HUDEP-2 (cell line): ENCODE results near the gene SP5.
A peak's percentile ranks its signal among the peaks of the same experiment; 100 is the strongest.
"Not testable (repeated sequence)": the region's sequence is repeated elsewhere in the genome, so short reads cannot be mapped to it uniquely, and the experiment has no call there.

Experiments used
- DNase-seq, 76 experiments: peaks; one replicate each; lab custom pipeline; 2025; ENCODE audit not compliant: unreplicated experiment in 76 of 76; lab: John Stamatoyannopoulos, UW

SP5 gene

DNA sequence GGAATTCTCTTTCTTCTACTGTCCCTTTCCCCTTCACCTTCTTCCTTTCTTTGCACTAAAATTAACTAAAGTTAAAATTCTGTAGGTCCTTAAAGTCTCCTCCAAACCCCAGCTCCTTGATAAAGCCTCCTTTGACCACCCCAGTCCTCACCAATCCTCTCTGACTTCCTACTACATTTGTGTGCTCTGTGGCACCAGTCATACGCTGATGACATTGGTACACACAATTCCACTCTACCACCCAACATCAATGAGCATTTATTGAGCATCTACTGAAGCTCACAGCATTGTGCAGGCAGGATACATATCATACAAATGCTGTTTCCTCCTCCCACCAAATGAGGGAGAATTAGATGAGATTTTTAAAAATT is 4.5 kb upstream of the SP5 start:
- no peak for DNase-seq

DNA sequence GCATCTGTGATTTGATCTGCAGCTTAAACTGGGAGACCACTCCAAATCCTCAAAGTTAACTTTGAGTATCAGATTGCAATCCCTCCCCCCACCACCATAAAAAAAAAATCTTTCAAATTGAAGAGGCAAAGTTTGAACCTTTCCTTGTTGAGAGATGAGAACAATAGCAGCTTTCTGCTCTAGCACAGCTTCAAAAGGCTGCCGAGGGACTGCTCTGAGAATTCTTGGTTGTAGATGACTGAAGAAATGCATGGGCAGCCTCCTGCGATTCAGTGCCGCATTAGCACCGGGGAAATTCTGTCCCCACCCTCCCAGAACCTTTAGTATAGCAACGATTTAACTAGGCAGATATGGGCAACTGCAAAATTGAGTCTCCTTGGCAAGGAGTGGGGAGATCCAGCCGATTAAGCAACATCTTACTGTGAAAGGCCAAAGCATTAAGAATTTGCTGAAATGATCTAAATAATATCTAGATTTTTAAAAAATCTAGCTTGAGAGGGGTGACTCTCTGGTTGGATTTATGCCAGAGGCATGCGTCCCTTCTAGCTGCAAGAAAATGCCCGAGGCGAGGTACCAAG is 3.9 kb upstream of the SP5 start:
- DNase-seq: no peak

DNA sequence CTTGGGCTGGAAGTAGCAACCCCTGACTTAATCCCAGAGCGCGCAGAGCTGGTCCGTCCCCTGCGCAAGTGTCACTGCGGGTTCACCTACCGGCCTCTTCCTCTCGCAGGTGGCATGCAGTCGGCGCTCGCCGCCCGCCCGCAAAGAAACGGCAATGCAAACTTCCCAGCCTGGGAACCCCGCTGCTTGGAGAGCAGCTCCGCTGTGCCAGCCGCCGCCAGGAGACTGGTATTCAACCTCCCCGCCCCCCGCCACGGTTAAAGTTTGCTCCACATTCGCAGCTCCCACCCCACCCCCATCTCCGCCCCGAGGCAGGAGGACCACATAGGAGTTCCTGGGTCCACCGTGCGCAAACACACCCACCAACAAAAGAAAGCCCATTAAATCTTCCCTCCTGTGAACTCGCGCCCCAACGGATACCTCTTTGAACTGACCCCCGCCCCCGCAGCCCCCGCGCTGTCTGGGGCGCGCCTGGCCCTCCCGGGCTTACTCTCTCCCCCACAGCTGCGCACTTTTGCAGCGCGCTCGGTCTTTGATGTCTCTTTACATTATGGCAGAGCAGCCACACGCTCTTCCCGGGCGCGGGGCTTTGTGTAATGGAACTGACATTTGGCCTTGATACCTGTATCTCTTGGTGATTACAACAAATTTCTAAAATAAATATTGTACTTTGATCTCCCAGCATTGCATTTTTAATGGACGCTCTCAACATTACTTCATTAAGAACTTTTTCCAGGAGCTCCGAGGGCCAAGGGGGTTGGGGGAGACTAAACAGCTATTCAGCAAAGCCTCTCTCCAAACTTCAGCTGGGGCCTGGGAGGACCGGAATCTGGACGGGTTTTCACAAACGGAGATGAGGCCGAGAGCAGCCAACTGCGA is 3.1 kb upstream of the SP5 start:
- DNase-seq: peak in 2 of 76 experiments; percentile 2 to 3

DNA sequence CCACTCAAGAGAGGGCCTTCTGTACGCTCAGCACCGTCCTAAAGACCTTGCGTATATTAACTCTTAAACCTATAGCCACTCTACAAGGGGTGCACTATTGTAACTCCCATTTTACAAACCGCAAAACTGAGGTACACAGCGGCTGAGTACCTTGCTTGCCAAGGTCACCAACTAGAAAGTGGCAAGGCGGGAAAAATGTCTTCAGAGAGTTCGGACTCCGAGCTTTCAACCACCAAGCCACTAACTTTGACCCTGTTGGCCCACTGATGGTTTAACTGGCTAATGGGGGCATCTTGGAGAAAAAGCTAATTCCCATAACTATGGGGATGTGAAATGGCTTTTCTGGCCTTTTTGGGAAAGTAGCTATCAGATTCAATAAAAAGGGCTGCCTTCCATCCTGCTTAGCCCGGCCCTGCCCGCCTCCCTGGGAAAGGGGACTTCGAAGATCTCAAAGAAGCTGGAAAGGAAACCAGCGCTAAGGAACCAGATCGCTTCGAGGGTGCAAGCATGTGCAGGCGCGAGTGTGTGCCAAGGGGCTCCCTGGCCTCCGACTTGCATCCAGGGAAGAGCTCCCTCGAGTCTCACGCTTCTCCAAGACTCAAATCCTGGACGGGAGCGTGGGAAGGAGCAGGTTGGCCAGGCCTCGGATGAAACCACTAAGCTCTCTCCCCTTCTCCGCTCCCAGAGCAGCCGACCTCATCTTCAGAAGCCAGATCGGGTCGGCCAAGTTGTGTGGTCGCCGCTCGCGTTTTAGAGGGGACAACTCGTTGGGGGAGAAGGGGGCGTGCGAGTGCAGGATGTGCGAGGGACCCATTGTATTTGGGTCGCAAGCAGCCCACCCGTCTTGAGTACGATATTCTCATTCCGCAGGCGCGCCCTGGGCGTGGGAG is 2.2 kb upstream of the SP5 start:
- peak in 1 of 76 experiments; percentile 4 for DNase-seq

DNA sequence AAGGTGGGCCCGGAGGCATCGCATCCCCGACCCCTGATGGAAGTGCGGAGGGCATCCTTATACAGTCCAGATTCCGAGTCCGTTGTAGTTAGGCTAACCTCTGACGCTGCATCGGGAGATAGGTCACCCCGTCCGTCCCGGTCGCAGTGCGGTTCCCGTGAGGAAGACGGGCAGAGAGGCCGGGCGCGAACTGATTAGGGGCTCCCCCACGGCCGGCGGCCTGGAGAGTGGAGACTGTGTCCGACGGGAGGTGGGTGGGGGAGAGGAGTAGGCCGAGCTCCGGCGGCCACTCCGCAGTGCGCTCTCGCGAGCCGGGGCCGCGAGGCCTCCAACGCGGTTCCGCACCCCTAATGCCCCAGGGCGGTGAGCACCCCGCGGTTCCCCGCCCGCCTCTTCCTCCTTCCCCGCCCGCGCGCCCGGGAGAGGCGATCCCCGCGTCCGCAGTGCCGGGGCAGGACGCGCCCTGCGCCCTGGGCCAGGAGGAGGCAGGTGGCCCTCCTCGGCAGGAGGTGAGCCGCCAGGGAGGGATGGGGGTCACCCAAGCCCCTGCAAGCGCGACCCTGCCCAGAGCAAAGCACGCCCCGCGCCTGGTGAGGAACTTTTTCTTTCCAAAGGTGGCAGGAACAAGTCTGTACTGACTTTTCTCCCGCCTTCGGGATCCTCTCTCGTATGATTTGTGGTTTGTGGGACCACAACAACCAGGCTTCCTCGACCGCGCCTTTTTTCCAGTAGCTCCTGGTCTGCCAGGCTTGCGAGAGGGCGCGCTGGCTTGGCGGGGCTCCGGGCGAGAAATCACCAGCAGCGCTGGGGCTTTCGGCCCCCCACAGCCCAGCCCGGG is 1.4 kb upstream of the SP5 start:
- DNase-seq: peak in 1 of 76 experiments; percentile 3

DNA sequence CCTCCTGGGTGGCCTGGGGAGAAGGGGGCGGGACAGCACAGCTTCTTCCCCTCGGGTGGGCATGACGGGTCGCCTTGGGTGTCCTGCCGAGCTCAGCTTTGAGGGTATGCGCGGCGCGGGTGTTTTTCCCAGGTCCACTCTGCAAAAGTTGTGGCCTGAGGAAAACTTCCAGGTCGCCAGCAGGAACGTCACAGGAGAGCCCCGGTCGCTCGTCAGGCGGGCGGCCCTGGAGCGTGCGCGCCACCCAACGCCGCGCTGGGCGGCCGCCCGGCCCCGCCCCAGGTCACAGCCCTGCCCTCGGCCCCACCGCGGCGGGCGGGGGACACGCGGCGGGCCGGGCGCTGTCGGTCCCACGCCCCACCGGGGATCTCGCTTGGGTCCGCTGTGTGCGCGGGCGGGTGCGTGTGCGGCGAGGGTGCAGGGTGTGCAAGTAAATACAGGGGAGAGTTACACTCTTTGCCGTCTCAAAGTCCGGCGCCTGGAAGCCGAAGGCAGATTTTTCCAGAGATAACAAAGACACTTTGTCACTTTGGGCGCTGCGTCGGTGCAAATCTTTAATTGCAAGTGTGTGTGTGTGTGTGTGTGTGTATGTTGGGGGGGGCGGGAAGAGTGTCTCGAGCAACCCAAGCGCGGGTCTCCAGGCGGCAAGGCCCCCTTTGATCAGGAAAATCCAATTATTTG is 616 bp upstream of the SP5 start:
- peak in 12 of 76 experiments; percentile 3 to 42 (median 12) for DNase-seq

DNA sequence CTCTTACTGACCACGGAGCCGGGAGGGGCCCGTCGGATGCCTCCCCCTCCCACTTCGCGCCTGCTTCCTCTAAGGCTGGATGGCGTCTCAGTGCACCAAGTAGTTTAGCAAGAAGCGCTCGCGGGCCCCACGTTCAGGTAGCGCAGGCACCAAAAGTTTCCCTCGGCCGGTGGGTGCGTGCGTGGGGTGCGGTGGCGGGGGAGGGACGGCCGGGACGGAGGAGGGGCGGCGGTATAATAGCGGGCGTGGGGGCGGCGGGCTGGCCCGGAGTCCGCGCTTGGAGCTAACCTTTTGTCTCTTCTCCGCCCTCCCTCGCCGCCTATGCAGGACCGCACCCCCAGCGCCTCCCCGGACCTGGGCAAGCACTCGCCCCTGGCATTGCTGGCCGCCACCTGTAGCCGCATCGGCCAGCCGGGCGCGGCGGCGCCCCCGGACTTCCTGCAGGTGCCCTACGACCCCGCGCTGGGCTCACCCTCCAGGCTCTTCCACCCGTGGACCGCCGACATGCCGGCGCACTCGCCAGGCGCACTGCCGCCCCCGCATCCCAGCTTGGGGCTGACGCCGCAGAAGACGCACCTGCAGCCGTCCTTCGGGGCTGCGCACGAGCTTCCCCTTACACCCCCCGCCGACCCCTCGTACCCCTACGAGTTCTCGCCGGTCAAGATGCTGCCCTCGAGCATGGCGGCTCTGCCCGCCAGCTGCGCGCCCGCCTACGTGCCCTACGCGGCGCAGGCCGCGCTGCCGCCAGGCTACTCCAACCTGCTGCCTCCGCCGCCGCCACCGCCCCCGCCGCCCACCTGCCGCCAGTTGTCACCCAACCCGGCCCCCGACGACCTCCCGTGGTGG is 1.0 kb downstream of the SP5 start:
- DNase-seq: peak in 2 of 76 experiments; percentile 7 to 16

DNA sequence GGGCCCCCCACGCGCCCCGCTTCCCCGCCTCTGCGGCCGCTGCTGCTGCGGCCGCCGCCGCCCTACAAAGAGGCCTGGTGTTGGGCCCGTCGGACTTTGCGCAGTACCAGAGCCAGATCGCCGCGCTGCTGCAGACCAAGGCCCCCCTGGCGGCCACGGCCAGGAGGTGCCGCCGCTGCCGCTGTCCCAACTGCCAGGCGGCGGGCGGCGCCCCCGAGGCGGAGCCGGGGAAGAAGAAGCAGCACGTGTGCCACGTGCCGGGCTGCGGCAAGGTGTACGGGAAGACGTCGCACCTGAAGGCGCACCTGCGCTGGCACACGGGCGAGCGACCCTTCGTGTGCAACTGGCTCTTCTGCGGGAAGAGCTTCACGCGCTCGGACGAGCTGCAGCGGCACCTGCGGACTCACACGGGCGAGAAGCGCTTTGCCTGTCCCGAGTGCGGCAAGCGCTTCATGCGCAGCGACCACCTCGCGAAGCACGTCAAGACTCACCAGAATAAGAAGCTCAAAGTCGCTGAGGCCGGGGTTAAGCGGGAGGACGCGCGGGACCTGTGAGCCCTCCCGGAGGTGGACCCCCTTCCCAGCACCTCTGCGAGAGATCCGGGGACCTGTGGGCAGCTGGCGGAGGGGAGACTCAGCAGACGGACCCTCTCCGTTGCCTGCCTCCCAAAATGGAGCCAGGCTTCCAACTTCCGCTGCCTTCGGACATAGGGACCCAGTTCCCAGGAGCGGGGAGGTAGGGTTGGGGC is 1.9 kb downstream of the SP5 start:
- peak in 58 of 76 experiments; percentile 5 to 72 (median 40) for DNase-seq

DNA sequence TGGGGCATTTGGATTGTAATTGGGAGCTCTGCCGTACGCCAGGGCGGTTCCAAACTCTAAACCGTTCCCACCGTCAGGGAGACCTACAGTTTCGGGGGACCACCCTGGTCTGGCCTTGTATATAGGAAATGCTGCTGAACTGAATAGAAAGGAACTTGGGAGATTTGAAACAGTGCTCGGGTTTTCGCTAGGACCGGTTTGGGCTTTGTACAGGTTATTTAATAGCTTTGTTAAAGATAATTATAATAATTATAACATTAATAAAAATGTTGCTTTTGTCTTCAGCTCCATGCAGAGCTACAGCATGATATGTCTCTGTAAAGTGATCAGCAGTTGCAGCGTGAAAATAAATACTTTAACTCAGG is 2.4 kb downstream of the SP5 start:
- DNase-seq: no peak

DNA sequence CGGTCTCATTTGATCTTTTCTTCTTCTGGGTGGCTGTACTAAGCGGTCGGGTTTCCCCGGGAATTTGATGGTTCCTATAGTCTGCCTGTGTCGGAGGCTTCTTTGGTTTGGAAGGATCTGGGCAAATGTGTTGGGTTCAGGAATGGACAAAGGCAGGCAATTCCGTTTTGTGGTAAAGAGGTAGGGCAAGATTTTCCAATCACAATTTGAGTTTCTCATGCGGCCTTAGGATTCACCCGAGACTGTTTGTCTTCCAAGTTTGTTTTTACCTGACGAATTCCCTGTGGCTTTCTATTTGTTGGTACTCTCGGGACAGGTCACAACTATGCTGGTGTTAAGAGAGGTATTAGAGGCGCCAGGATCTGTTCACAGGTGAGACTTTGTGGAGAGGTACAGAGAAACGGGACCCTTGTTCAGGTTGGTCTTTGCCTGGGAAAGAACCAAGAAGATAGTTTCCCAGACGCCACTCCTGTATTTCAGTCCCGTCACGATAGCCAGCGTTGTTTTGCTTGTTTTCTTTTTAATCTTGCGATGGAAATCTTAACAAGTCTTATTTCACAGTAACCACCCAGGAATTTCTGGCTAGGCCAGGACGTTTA is 3.0 kb downstream of the SP5 start:
- DNase-seq: no peak

DNA sequence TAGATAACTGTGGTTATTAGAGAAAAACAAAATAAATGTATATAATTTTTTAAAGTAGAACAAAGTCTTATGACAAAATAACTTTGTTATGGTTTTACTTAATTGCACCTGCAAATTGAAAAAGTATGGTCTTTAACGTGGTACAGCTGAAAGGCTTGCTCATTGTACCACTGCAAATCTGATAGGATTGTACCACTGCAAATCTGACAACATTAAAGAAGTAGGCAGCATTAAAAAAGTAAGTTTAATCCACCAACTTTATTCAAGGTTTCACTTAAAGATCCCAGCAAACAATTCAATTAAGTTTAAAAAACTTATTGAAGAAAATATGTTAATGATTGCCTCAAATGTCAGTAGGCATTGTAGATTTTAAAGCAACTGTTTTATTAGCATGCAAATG is 4.7 kb downstream of the SP5 start:
- DNase-seq: no peak

DNA sequence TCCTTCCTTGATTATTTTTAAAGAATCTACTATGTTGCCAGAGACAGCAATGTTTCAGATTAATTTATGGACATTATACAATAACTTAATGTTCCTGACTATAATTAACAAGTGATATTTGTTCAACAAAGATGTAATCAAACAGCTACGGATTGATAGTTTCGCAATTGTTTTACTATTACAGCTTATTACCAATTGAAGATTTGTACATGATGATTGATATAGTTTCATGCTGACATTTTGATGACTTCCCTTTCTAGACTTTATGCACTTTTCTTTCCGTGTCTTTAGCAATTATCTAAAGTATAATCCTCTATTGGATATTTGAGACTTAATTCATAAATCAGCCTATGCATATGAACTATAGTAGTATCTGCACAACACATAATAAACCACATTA is 6.5 kb downstream of the SP5 start:
- DNase-seq: no peak

DNA sequence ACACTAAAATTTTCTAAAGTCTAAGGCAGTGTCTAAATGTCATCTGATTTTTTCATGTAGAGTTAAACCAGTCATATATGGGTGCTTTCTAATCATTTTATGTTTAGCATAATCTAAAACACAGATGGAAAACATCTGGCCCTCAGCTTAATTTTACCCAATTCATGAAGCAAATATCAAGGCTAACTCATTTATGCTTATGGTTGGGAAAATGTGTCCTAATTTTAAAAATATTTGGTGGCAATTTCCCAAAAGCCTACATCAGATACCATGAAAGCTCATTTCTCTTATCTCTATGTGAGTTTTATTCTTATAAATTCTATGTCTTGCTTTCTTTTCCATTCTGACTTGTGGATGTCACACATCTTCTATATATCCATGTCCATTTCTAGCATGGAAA is 7.2 kb downstream of the SP5 start:
- DNase-seq: no peak

DNA sequence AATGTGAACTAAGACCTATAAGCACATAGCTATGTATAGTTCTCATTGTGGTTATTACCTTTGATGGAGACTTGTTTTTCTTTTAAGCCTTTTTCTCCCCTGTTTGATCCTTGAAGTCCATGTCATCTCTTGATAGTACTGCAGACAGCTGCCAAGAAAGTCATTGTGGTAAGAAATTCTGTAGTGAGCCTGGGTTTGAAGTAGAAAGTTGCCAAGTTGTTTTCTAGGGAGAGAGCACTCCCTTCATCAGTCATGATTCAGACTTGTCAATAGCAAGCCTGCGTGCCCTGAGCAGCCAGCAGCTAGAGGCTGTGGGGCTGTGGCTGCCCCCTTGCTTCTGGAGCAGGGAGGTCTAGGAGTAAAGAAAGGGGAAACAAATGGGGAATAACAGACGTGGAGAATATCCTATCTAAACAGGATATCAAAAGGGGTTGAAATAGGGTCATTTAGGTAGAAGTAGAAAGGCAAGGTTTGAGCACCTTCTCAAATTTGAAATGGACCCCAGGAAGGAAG is 8.4 kb downstream of the SP5 start:
- no peak for DNase-seq

DNA sequence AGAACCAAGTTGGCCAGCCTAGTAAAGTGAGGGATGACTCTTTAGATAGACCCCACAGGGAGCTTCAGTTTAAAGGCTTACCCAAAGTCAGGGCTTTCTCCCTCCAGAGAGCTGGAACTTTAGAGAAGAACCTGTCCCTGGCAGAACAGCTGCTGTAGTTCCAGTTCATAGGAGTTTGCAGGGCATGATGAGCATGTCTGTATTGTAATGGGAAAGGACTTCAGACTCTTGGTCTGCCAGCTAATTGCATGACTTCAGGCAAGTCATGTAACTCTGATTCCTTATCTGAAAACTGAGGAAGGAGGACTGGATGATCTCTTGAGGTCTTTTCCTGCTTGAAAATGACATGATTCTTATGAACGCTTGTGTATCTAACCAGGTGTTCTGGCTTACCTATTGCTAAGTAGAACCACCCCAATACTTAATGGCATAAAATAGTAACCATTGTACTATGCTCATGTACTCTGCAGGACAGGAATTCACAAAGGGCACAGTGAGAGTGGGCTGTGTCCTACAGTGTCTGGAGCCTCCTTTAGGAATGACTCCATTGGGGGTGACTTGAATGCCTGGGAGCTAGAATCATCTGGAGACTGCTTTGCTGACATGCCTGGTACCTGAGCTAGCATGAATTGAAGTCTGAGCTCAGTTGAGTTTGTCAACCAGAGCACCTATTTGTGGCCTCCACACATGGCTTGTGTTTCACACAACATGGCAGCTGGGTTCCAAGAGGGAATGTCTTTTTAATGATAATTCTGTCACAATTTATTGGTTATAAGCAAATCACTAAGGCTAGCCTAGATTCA is 18.9 kb downstream of the SP5 start:
- DNase-seq: no peak

DNA sequence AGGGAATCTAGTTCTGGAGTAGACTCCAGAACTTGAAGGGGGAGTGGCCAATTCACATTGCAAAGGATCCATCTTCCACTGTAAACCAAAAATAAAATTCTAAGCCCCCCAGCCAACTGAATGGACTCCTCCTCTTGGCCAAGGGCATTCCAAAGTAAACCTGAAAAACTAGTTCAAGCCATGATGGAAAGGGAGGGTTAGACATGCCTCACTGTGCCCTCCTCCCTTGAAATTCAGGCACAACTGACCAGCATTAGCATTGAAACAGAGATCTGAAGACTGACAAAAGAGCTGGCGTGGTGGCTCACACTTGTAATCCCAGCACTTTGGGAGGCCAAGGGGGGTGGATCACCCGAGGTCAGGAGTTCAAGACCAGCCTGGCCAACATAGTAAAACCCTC is 19.5 kb downstream of the SP5 start:
- DNase-seq: not testable (repeated sequence)

DNA sequence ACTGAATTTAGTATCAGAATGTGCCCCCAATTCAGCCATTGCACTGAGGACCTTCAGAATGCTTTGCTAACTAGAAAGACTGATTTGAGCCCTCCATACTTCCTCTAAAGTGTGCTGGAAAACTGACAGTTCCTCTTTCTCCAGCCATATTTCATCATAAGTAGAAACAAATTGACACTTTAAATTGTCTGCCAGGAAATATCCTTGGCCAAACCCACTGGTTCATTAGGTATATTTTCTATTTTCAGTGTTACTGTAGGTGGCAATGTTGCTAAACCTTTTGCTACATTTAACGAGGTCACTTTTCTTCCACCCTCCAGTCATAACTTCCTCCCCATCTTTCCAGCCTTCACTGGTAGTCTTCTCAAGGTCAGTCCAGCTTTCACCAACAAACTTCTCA is 21.5 kb downstream of the SP5 start:
- DNase-seq: peak in 5 of 76 experiments; percentile 5 to 35 (median 12)
